ENCODE results near the gene TUT4.

TUT4 gene

GRCh38 chr1:52402860-52403240 lies 150.0 kb downstream of the TUT4 start:
- peak overlapping the region; percentile 99 for H3K9ac ChIP-seq (ENCODE audit: low read length)
- peak overlapping the region; percentile 97 for H3K4me3 ChIP-seq (ENCODE audit: low read depth, low read length, poor library complexity, severe bottlenecking)
- H3K27me3 ChIP-seq (ENCODE audit: insufficient read depth, low read length) = no peaks in the 10 kb centered on the region
- no peaks in the 10 kb centered on the region for H3K9me3 ChIP-seq (ENCODE audit: low read length)
- peaks cover 30% of the 10 kb centered on the region for H3K4me1 ChIP-seq (ENCODE audit: insufficient read depth, low read length, severe bottlenecking)
- H3K9me2 ChIP-seq (ENCODE audit: low read depth, low read length) = no peaks in the 10 kb centered on the region
- no peaks in the 10 kb centered on the region for H3F3A ChIP-seq (ENCODE audit: insufficient read depth, low read length)
- H2AFZ ChIP-seq (ENCODE audit: low read length) = no peak overlapping the region
- peaks cover 52% of the 10 kb centered on the region for H3K36me3 ChIP-seq (ENCODE audit: insufficient read depth, low read length)
- no peaks in the 10 kb centered on the region for H4K20me1 ChIP-seq (ENCODE audit: insufficient read depth, low read length)
- peaks cover 42% of the 10 kb centered on the region for H3K79me2 ChIP-seq (ENCODE audit: insufficient read depth, low read length)
- peak overlapping the region; percentile 97 for H3K4me2 ChIP-seq (ENCODE audit: low read length)
- TF ChIP-seq EZH2 (IDR thresholded peaks at IDR 0.05; ENCODE audit: borderline replicate concordance, low read length) = no peak
- H3K27ac ChIP-seq (ENCODE audit: low read depth, low read length, poor library complexity, severe bottlenecking) = peak overlapping the region; percentile 86

GRCh38 chr1:52400131-52400530 lies 152.8 kb downstream of the TUT4 start:
- H3K4me2 ChIP-seq (ENCODE audit: low read length) = no peak overlapping the region
- no peak overlapping the region for H2AFZ ChIP-seq (ENCODE audit: low read length)
- no peaks in the 10 kb centered on the region for H3K9me3 ChIP-seq (ENCODE audit: low read length)
- H3K4me1 ChIP-seq (ENCODE audit: insufficient read depth, low read length, severe bottlenecking) = peaks cover 16% of the 10 kb centered on the region
- no peak for TF ChIP-seq CTCF (IDR thresholded peaks at IDR 0.05; ENCODE audit: low read length)
- no peak for TF ChIP-seq EZH2 (IDR thresholded peaks at IDR 0.05; ENCODE audit: borderline replicate concordance, low read length)
- peaks cover 63% of the 10 kb centered on the region for H3K36me3 ChIP-seq (ENCODE audit: insufficient read depth, low read length)
- no peak overlapping the region for H3K9ac ChIP-seq (ENCODE audit: low read length)
- H4K20me1 ChIP-seq (ENCODE audit: insufficient read depth, low read length) = no peaks in the 10 kb centered on the region
- H3K4me3 ChIP-seq (ENCODE audit: low read depth, low read length, poor library complexity, severe bottlenecking) = no peak overlapping the region
- no peak overlapping the region for H3K27ac ChIP-seq (ENCODE audit: low read depth, low read length, poor library complexity, severe bottlenecking)
- H3F3A ChIP-seq (ENCODE audit: insufficient read depth, low read length) = no peaks in the 10 kb centered on the region
- no peaks in the 10 kb centered on the region for H3K27me3 ChIP-seq (ENCODE audit: insufficient read depth, low read length)
- no peaks in the 10 kb centered on the region for H3K9me2 ChIP-seq (ENCODE audit: low read depth, low read length)
- H3K79me2 ChIP-seq (ENCODE audit: insufficient read depth, low read length) = peaks cover 25% of the 10 kb centered on the region

- H4K20me1 ChIP-seq (ENCODE audit: insufficient read depth, low read length) = no peaks in the 10 kb centered on the region
- no peak overlapping the region for H3K4me2 ChIP-seq (ENCODE audit: low read length)
- TF ChIP-seq CTCF (IDR thresholded peaks at IDR 0.05; ENCODE audit: low read length) (no peak), EZH2 (IDR thresholded peaks at IDR 0.05; ENCODE audit: borderline replicate concordance, low read length) (no peak)
- no peak overlapping the region for H3K27ac ChIP-seq (ENCODE audit: low read depth, low read length, poor library complexity, severe bottlenecking)
- H3K4me1 ChIP-seq (ENCODE audit: insufficient read depth, low read length, severe bottlenecking) = peaks cover 15% of the 10 kb centered on the region
- no peaks in the 10 kb centered on the region for H3K9me2 ChIP-seq (ENCODE audit: low read depth, low read length)
- H3K27me3 ChIP-seq (ENCODE audit: insufficient read depth, low read length) = no peaks in the 10 kb centered on the region
- H3K9ac ChIP-seq (ENCODE audit: low read length) = no peak overlapping the region
- H3K79me2 ChIP-seq (ENCODE audit: insufficient read depth, low read length) = peaks cover 20% of the 10 kb centered on the region
- H2AFZ ChIP-seq (ENCODE audit: low read length) = no peak overlapping the region
- no peak overlapping the region for H3K4me3 ChIP-seq (ENCODE audit: low read depth, low read length, poor library complexity, severe bottlenecking)
- H3F3A ChIP-seq (ENCODE audit: insufficient read depth, low read length) = no peaks in the 10 kb centered on the region
- no peaks in the 10 kb centered on the region for H3K9me3 ChIP-seq (ENCODE audit: low read length)
- peaks cover 68% of the 10 kb centered on the region for H3K36me3 ChIP-seq (ENCODE audit: insufficient read depth, low read length)
Measured at GRCh38 chr1:52399629-52400028, 153.3 kb downstream of the TUT4 start.

- H3K4me2 ChIP-seq (ENCODE audit: low read length) = no peak overlapping the region
- no peaks in the 10 kb centered on the region for H3K79me2 ChIP-seq (ENCODE audit: insufficient read depth, low read length)
- no peak overlapping the region for H3K27ac ChIP-seq (ENCODE audit: low read depth, low read length, poor library complexity, severe bottlenecking)
- no peak overlapping the region for H2AFZ ChIP-seq (ENCODE audit: low read length)
- TF ChIP-seq CTCF (IDR thresholded peaks at IDR 0.05; ENCODE audit: low read length) = no peak
- no peak for TF ChIP-seq EZH2 (IDR thresholded peaks at IDR 0.05; ENCODE audit: borderline replicate concordance, low read length)
- no peak overlapping the region for H3K4me3 ChIP-seq (ENCODE audit: low read depth, low read length, poor library complexity, severe bottlenecking)
- no peaks in the 10 kb centered on the region for H3K27me3 ChIP-seq (ENCODE audit: insufficient read depth, low read length)
- H3K36me3 ChIP-seq (ENCODE audit: insufficient read depth, low read length) = peaks cover 92% of the 10 kb centered on the region
- no peaks in the 10 kb centered on the region for H3F3A ChIP-seq (ENCODE audit: insufficient read depth, low read length)
- no peaks in the 10 kb centered on the region for H3K4me1 ChIP-seq (ENCODE audit: insufficient read depth, low read length, severe bottlenecking)
- H3K9me2 ChIP-seq (ENCODE audit: low read depth, low read length) = no peaks in the 10 kb centered on the region
- H3K9me3 ChIP-seq (ENCODE audit: low read length) = no peaks in the 10 kb centered on the region
- H3K9ac ChIP-seq (ENCODE audit: low read length) = no peak overlapping the region
- no peaks in the 10 kb centered on the region for H4K20me1 ChIP-seq (ENCODE audit: insufficient read depth, low read length)
Measured at GRCh38 chr1:52393174-52393573, 159.7 kb downstream of the TUT4 start.
